HG03175 (cell line): Measurements from ENCODE around the gene EPS15.
"Not testable (repeated sequence)": the region's sequence is repeated elsewhere in the genome, so short reads cannot be mapped to it uniquely, and the experiment has no call there.

Source experiments
- ATAC-seq: cut with Tn5 transposase; IDR thresholded peaks from one replicate; pipeline ENCODE4 v1.9.1; 2021; ENCODE audit warnings: mild to moderate bottlenecking, moderate library complexity; ENCODE audit not compliant: unreplicated experiment

EPS15 gene

DNA sequence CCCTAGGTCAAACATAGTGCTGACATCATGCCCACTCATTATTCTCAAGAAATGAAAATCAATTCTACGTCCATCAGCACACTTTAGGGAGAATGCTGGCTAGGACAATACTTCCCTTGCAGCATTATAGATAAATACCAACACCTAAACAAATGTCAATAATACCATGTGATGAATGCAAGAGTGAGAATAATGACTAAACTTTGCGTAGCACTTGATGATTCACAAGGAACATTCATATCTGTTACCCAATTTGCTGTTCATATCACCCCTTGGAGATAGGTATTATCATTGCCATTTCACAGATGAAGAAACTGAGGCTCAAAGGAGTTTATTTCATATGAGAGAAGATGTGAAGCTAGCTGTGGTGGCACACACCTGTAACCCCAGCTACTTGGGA lies 24.8 kb upstream of the EPS15 start:
- ATAC-seq, result no peak

DNA sequence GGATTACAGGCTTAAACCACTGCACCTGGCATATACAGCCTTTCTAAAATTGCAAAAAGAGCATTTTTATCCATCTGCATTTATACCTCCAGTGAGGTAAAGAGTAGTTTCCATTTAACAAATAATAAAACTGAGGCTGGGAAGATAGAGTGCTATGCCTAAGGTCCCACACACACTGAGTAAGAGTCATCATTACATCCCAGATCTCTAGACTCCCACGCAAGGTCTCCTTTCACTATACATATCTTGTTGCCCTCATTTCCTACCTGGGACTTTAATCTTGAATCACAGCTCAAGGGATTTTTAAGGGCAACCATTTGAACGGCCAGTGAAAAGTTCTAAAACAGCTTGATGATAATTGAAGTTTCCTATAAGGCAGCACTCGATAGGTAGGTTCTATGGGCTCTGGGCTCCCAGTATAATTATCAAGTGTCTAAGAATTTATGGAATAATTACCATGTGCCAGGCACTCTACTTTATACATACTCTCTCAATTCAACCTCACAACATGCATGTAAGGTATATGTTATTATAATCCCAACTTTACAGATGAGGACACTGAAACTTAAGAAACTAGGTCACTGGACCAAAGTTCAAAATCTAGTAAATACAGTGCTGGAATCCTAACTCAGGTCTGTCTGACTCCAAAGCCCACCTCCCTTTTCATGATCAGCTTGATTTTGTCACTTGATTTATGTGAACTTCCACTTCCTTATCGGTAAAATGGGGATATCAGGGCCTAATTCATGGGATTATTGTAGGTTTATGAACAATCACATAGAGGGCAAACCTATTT lies 23.3 kb upstream of the EPS15 start:
- ATAC-seq, result no peak

DNA sequence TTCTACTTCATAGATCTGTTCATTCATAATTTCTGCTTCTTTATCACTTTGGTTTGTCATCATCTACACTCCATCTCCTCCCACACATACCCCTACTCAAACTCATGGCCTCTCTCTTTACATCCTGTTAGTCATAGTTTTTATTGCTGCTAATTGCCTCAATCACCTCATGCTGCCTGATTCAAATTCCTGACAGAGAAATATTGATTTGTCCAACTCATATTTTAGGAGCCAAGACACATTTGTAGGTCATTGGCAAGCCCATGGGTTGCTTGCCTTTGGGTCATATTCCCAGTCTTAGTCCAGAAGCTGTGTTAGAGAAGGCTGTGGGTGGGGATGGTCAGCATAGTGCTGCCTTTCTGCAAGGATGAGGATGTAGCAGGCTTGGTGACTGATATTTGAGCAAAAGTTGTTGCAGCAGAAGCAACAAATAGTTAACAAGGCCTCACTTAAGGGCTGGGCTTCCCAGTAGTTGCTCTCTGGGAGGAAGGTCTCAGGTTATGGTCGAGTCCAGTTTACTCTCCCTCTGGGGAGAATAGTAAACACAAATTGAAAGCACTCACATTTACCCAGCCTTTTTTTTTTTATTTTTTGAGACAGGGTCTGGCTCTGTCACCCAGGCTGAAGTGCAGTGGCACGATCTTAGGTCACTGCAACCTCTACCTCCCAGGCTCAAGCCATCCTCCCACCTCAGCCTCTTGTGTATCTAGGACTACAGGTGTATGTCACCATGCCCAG lies 22.4 kb upstream of the EPS15 start:
- no peak for ATAC-seq

DNA sequence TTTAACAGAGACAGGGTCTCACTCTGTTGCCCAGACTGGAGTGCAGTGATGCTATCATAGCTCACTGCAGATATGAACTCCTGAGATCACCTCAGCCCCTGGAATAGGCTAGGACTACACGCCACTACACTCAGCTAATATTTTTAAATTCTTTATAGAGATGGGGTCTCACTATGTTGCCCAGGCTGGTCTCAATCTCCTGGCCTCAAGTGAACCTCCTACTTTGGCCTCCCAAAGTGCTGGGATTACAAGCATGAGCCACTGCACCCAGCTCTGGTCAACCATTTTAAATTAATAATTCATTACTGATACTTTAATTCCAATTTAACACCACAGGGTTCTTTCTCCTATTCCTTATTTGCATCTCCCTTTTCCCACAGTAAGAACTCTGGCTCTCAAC lies 18.5 kb upstream of the EPS15 start:
- ATAC-seq, result no peak

DNA sequence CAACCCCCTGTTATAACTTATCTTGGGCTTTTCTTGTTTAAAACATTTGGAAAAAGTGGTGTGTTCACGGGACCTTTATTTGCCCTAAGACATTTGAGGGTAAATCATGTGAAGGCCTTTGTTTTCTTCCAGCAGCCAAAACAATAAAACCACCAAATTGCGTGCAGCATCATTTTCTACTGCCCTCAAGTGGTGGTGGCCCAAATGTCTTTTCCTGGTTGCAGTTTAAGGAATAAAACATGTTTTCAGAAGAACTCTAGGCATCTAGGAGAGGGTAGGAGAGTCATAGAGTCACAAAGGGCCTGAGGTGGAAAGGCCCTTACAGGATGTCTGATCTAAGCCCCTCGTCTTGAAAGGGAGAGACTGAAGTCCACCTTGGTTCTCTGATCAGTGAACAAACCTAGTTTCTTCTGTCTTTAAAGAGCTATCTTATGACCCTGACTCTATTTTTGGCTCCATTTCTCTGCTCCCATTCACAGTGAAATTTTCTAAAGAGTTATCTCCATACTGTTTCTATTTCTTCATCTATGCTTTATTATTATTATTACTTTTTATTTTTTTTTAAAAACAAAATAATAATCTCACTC lies 16.0 kb upstream of the EPS15 start:
- no peak for ATAC-seq

DNA sequence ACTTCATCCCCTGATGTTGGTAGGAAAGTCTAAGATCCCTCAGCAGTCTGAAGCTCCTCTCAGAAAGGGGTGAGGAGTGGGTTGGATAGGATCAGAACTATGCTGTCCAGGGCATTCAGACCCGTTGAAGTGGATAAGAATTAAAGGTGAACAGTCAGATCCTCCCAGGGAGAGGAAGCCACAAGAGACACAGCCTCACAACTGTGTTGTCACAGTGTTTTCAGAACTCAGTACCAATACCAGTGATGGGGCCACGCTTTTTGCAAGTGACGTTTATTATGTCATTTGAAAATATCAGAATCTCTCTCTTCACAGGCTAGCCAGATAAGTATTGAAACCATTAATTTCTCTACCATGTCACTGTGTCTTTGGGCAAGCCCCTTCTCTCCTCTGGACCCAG lies 15.4 kb upstream of the EPS15 start:
- no peak for ATAC-seq

DNA sequence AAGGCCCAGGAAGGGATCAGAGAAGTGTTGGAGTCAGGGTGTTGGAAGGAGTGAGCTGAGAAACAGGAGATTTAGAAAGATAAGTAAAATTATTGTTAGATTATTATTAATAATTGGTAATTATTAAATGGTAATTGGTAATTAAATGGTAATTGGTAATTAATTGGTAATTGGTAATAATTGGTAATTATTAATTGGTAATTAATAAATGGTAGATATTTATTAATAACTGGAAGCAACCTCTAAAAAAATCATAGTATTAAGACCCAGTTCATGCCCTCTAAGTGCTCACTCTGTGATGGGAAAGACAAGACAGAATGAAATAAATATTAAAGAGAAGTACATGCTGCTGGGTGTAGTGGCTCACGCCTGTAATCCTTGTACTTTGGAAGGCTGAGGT lies 13.8 kb upstream of the EPS15 start:
- no peak for ATAC-seq

DNA sequence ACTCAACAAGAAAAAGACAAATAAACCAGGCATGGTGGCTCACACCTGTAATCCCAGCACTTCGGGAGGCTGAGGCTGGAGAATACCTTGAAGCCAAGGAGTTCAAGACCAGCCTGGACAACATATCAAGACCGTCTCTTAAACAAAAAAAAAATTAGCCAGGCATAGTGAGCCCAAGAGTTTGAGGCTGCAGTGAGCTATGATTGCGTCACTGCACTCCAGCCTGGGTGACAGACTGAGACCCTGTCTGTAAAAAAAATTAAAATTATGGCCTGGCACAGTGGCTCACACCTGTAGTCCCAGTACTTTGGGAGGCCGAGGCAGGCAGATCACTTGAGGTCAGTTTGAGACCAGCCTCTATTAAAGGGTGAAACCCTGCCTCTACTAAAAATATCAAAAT lies 11.4 kb upstream of the EPS15 start:
- ATAC-seq, result not testable (repeated sequence)

DNA sequence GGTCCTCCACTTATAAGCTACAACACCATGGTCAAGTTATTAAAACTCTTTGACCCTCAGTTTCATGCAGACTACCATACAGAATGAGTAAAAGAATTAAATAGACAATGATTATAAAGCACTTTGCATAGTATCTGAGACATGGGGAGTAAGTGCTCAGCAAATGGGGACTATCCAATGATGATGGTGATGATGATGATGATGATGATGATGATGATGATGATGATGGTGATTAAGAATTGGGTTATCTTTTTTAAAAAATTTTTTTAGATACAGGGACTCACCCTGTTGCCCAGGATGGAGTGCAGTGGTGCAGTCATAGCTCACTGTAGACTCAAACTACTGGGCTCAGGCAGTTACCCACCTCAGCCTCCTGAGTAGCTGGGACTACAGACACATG lies 8.1 kb upstream of the EPS15 start:
- no peak for ATAC-seq

DNA sequence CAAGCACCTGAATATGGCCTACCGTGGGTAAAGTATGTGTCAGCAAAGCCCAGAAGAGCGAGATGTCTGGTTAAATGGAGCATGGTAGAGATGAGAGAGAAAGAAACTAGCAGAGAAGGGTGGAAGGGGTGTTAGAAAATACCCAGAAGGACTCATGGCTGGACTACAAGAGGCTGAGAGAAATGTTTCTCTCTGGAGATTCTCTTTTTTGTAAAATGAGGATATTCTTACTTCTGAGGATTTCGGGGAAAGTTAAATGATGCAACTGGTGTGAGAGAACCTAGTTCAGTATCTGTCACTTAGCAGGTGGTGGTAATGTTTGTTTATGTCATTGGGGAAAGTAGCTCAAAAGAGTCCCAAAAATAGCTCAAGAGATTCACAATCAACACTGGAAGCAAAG lies 7.2 kb upstream of the EPS15 start:
- ATAC-seq, result no peak

DNA sequence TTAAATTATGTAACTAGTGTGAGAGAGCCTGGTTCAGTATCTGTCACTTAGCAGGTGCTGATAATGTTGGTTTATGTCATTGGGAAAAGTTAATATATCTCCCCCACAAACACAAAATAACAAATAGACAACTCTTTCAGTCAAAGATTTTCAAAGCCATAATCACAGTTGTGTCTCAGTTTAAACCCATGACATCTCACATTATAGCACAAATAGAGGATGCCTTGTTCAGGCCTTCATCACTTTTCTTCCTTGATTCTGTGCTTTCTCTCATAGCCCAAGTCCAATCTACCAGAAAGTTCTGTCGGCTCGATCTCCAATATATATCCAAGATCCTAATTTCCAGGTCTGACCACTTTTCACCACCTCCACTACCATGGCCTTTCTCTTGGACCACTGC lies 6.2 kb upstream of the EPS15 start:
- ATAC-seq, result no peak

DNA sequence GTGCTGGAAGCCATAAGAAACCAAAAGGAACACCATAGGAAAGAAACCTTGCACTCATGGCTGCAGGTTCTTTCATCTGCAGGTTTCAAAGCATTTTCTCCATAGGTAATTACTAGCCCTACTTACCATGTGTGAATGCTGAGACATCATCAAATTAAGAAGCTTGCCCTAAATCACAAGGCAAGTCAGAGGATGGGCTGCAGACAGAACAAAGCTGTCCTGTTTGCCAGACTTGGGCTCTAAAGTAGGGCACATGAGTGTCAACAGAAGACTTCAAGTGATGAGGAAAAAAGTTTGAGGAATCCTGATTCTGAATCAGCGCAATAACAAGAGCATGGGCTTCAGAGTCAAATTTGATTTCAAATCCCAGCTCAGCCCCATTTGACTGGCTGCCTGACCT lies 5.8 kb upstream of the EPS15 start:
- no peak for ATAC-seq

DNA sequence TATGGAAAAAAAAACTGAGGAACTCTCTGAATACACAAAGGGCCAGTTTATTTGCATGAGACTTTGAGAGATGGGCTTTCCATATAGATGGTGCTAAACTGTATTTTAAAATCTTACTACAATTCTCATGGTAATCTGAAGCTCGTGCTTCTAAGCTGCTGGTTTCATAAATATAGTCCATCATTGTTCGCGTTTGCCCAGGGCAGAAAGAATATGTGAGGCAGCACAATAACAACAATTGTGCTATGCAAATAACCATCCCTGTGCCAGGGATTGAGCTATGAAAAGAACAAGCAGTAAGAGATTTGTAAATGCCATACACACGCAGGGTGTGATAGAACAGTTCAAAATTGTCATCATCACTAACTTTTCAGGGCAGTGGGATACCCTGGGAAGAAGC lies 4.9 kb upstream of the EPS15 start:
- no peak for ATAC-seq

DNA sequence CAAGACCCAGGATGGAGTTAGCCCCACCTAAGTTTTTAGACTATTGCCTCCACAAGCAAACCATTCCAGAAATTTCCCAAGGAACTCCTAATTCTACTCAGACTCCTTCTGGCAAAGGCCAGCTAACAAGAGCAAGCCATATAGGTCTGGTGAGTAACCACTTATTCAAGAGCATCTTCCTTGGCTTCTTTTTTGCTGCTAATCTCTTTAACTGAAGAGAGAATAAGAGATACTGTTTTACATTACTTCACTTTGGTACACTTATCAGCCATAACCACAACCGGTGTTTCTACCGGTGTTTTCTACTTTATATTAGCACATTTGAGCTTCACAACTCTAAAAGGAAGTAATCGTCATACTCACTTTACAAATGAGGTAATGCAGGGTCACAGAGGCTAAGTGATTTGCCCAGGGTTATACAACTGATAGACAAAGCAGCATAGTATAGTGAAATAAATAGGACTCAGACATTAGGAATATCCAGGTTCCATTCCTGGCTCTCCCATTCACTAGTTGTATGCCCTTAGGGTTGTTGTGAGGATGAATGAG lies 1.7 kb upstream of the EPS15 start:
- ATAC-seq, result no peak

DNA sequence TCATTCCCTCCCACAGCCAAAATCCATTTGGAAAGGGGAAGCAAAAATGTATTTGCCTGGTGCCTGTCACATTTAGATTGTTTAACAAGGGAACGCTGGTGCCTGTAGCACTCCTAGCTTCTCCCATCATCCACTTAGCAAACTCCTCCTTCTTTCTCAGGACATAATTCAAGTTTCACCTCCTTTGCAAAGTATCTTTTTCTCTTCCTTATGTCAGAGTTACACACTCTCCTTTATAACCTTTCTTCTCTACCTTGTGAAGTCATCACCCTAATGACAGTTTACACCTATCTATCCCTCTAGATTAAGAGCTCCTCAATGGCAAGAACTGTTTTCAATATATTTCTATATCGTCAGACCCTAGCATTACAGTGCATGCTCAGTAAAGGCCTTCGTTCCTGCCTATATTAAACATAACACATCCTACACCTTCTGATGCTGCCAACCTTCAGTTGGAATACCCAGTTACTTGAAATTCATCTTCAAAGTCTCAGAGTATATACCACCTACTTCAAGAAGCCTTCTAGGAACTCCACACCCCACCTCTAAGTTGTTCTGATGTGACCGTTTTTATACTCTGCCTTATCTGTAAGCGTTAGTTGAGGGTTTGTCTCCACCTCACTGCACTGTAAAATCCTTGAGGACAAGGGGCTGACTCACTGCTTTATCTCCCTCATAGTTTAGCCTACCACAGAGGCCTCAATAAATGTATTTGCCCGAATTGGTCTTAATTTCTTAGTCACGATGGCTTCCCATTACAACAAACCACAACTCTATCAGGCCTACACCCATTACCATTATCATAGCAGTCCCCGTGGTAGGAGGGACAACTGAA lies 1.0 kb upstream of the EPS15 start:
- ATAC-seq, result no peak

DNA sequence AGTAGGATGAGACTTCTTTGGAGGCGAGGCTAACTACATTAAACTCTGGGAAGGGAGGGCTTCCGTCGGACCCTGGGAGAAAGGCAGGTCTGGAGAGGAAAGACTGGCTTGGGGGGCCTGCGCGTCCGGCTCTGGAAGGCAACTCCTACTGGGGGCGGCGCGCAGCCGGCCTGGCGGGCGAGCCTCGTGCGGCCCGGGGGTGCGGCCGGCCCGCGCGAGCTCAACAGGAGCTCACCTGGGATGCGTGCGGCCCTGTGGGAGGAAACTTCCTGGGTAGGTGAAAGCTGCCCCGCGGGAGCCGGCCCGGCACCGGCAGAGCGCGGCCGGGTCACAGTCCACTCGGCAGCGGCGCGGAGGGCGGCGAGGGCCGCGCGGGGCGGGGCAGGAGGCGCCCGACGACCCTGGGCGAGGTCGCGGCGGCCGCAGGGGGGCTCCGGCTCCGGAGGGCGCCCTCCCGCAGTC lies 449 bp downstream of the EPS15 start:
- ATAC-seq, result peak; percentile 47

DNA sequence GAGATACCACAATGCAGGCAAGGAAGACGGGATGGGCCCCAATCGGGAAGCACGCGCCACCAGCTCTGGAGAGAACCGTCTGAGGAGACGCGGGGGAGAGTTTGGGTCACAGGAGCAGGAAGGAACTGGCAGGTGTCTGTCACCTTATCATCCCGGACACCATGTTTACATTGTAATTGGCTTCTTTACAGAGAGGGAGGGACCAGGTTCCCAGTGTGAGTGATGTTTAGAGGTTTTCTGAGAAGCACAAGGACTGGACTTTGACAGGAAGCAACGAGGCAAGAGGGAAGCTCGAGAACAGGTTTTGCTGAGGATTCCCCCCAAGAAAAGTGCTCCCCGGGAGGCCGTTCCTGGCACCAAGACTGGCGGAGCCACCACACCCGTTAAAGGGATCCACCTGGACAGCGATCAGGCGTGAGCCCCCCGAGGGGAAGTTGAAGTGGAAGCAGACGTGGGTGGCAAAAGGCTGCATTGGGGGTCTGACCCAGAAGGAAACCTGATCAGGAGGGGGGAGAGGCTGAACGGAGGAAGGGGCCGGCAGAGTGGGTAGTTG lies 957 bp downstream of the EPS15 start:
- peak; percentile 32 for ATAC-seq

DNA sequence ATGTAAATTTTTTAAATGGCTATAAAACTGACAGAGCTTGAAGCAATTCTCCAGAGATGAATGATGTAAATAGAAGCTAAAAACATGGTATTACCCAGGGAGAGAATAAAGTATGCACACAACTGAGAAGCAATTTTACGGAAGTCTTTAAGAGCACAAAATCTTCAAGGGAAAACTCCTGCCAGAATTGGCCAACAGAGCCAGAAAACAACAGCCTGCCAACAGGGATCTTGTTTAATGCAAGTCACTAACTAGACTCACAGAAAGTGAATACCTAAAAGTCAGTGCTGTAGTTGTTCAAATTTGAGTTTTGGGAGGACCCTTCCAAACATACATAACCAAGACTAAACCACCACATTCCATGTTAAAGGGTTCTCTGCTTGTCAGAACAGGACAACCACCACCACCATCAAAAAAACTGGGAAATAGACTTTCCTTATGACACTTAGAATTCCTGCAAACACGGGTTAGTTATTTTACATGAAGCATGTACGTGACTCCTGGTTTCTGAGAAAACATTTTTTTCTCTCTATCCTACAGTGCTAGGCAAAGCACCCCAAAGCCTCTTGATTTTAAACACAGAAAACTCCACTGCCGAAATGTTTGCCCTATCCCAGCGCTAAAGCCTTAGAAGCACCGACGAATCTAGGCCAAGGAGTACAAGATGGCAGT lies 1.6 kb downstream of the EPS15 start:
- no peak for ATAC-seq

DNA sequence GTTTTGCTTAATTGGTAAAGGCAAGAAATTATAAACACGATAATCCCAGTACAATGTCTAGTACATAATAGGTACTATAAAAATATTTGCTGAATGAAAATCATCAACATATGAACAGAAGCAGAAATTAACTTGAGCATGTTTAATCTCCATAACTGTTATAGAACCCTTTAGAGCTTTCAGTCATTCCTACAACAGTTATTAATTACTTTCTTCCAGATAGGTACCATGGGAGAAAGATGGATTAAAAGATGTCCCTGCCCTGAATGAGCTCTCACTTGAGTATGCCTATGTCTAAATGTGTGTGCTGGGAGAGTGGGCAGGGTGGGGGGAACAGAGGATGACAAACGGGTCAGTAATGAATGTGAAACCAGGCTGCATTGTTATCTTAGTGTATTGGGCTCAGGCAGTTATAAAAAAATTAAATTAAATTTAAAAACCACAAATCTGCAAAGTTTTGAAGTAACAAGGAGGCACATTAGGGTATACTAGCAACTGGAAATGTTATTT lies 2.4 kb downstream of the EPS15 start:
- no peak for ATAC-seq
